Measurements from ENCODE around the gene NSDHL.
"Not testable (repeated sequence)": the region's sequence is repeated elsewhere in the genome, so short reads cannot be mapped to it uniquely, and the experiment has no call there.

NSDHL gene

GRCh38 chrX:152895724-152896420 is 65.0 kb downstream of the NSDHL start:
- no peak for DNase-seq

GRCh38 chrX:152896450-152896849 is 65.6 kb downstream of the NSDHL start:
- DNase-seq: no peak

GRCh38 chrX:152897222-152898131 is 66.6 kb downstream of the NSDHL start, which contains the start of gene ZNF185:
Gene ZNF185, plus strand, starts transcription at chrX:152898067. Its CDS starts 16,423 bp downstream, at chrX:152914490.
- DNase-seq: peak; percentile 52

GRCh38 chrX:152898442-152898841 is 67.6 kb downstream of the NSDHL start:
- DNase-seq: no peak

GRCh38 chrX:152899111-152899873 is 68.4 kb downstream of the NSDHL start:
- no peak for DNase-seq

- DNase-seq: no peak
These were observed 69.2 kb downstream of the NSDHL start for GRCh38 chrX:152899874-152900719.

GRCh38 chrX:152900937-152901445 is 70.1 kb downstream of the NSDHL start:
- DNase-seq: no peak

GRCh38 chrX:152901816-152902501 is 71.1 kb downstream of the NSDHL start:
- DNase-seq: no peak

GRCh38 chrX:152902502-152902820 is 71.6 kb downstream of the NSDHL start:
- DNase-seq: no peak

- no peak for DNase-seq
These were observed 72.7 kb downstream of the NSDHL start for GRCh38 chrX:152903589-152903988.

GRCh38 chrX:152904151-152905080 is 73.6 kb downstream of the NSDHL start:
- peak; percentile 58 for DNase-seq

- DNase-seq: no peak
These were observed 74.2 kb downstream of the NSDHL start for GRCh38 chrX:152905081-152905420.

- peak; percentile 36 for DNase-seq
These were observed 76.3 kb downstream of the NSDHL start for GRCh38 chrX:152907084-152907651.

GRCh38 chrX:152908486-152908885 is 77.6 kb downstream of the NSDHL start:
- no peak for DNase-seq

GRCh38 chrX:152910018-152910417 is 79.2 kb downstream of the NSDHL start:
- DNase-seq: not testable (repeated sequence)

- no peak for DNase-seq
These were observed 81.2 kb downstream of the NSDHL start for GRCh38 chrX:152912106-152912505.

GRCh38 chrX:152912641-152913040 is 81.8 kb downstream of the NSDHL start:
- DNase-seq: no peak

- DNase-seq: no peak
These were observed 82.5 kb downstream of the NSDHL start for GRCh38 chrX:152913346-152913745.

- DNase-seq: no peak
These were observed 83.0 kb downstream of the NSDHL start for GRCh38 chrX:152913910-152914309.
